ENCODE measurements around the gene CD81.

CD81 gene

DNA sequence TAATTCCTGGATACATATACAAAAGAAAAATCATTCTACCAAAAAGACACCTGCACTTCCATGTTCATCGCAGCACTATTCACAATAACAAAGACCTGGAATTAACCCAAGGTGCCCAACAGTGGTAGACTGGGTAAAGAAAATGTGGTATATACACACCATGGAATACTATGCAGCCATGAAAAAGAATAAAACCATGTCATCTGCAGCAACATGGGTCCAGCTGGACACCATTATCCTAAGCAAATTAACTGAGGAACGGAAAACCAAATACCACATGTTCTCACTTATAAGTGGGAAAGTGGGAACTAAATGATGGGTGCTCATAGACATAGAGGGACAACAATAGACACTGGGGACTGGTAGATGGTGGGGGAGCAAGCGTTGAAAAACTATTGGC lies 62.7 kb downstream of the CD81 start:
- DNase-seq (ENCODE audit: low read depth): no peak

DNA sequence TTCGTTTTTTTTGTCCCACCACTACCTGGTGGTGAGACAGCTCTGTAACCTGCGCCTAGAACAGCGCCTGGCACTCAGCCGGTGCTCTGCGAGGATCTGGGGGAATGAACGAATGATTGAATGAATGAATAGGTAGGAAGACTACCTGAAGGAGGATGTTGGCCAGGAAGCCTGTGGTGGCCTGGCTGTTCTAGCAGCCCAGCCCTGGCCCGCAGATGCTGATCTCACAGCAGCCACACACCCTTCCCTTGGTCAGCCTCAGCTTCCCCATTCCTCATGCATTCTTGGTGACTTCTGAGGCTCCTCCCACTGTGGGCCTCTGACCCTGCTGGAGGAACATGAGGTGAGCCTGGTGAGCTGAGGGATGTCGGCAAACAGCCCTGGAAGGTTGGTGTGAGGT lies 63.5 kb downstream of the CD81 start:
- no peak for DNase-seq (ENCODE audit: low read depth)

DNA sequence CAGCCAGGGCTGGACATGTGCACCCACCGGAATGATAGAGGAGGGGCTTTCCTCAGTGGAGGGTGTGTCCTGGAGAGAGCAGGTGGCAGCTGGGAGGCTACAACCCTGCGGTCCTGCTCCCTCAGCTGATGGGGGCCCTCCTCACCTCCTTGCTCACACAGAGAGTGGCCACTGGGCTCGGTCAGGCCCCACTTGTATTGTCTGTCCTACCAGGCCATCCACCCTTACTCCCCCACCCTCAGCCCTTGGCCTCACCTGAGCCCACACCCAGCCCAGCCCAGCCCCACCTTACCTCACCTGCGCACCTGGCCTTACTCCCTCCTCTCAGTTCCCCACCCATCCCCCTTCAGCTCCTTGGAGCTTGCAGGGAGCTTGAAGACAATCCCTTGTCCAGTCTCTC lies 64.1 kb downstream of the CD81 start:
- no peak for DNase-seq (ENCODE audit: low read depth)

DNA sequence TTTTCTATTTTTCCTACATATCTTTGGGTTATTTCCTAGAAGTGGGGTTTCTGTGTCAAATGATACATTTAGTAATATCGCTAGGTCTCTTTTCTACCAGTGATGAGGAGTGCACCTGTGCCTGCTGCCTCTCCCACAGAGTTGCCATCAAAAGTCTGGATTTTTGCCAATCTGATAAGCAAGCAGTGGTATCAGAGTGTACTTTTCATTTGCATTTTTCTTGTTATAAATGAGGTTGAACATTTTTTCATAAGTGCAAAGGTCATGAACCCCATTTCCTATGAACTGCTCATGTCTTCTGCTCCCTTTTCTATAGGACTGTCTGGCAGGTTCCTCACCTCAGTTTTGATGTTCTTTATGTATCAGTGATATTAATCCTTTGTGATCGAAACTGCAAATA lies 65.5 kb downstream of the CD81 start:
- no peak for DNase-seq (ENCODE audit: low read depth)

DNA sequence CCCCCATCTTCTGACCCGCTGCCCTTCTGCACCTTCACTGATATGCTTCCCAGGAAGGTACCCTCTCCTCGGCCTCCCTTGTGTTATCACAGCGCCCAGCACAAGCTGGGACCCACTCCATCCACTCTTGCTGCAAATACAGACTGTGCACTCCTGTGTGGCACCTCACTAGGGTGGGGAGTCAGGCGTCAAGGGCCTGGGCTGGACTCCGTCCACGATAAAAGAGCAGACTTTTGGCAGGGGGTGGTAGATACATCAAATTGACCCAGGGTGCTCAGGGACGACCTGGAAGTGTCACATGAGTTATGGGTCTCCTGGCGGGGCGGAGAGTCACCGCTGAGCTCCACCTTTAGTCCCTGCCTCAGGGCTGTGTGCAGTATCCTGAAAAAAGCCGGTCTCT lies 66.3 kb downstream of the CD81 start:
- no peak for DNase-seq (ENCODE audit: low read depth)

DNA sequence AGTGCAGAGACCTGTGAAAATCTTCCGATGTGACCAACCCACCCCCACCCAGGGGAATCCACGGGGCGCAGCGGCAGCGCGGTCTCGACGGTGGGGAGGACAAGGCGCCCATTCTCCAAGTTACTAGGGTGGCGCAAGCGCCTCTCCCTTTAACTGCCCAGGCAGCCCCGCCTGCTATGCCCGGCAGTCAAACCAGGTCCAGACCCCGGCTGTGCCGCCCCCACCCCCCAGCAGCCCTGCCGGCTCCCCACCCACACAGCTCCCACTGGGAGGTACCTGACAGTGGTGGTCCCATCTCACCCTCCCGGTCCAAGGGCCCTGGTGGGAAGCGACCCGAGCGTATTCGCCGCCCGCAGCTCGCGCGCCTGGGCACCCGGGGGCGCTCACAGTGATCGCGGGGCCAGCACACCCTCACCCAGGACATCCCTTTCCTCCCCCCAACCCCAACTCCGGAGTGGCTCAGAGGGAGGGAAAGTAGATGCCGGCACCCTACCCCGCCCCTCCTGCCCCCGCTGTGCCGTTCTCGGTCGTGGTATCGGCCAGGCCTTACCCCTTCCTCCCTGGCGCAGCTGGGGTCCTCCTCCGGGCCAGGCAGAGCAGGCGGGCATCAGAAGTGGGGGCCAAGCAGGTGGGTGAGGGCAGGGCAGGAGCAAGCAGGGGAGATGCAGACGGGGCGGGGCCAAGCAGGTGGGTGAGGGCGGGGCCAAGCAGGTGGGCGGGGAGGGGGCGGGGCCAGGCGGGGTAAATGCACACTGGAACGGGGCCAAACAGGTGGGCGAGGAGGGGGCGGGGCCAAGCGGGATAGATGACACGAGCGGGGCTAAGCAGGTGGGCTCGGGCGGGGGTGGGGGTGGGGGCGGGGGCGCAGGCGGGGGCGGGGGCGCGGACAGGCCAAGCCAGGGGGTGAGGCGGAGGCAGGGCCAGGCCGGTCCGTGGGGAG lies 67.0 kb downstream of the CD81 start, which contains the start of gene TRPM5:
TSS of gene TRPM5 (minus strand) at position 634 of the 940 bp plus-strand sequence. CDS start 21,478 bp downstream, outside the sequence.
- no peak for DNase-seq (ENCODE audit: low read depth)

DNA sequence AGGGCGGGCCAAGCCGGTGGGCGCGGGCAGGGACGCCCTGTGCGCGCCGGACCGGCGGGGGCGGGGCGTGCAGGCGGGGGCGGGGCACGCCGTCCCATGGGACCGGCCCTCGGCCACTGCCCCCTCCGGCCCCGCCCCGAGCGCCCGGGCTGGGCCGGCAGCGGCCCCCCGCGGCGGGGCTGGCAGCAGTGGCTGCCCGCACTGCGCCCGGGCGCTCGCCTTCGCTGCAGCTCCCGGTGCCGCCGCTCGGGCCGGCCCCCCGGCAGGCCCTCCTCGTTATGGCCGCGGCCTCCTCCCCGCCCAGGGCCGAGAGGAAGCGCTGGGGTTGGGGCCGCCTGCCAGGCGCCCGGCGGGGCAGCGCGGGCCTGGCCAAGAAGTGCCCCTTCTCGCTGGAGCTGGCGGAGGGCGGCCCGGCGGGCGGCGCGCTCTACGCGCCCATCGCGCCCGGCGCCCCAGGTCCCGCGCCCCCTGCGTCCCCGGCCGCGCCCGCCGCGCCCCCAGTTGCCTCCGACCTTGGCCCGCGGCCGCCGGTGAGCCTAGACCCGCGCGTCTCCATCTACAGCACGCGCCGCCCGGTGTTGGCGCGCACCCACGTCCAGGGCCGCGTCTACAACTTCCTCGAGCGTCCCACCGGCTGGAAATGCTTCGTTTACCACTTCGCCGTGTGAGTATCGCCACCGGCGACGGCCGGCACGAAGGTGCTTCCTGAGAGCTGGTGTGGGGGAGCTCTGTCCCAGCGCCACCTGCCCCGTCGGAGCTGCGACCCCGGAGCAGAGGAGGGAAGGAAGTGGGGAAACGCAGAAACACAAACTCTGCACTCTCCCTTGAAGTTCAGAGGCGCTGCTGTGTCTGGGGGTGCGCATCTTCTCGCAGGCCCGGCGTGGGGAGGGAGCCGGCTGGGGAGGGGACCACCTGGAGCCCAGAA lies 68.0 kb downstream of the CD81 start, which contains the start of gene KCNQ1:
TSS of gene KCNQ1 (plus strand) at position 188 of the 925 bp plus-strand sequence. CDS start at position 279, 91 bp downstream.
- DNase-seq (ENCODE audit: low read depth): no peak

DNA sequence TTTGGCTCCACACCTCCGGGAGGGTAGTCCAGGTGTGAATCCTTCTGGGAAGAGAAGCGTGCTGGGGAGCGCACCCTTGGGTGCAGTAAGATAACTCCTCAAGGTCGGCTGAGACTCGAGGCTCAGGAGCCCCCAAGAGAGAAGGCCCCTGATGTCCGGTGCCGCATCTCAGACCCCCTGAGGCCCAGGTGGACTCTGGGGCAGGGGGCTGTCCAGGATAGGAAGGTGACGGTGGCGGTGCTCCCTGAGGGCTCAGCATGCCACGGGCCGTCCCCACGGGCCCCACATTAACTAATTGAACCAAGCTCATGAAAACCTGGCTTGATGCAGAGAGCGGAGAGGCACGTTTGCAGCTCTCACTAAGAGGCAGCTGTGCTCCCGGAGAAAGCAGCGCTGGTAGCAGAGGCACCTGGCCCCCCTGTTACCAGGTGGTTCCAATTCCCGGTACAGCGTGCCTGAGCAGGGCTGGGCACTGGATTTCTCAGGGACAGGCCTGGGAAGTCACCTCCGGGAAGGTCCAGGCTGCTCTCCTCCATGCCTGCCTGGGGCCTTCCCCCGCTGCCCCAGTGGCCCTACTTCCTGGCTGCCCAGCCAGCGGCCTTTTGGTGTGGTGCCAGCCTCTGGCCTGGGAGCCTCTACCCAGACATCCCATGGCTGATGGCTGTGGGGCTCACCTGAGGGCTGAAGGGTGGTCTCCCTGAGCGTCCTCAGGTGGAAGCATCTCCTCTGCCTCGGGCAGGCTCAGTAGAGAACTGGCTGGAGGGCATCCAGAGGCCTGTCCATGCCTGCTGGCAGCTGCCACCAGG lies 68.8 kb downstream of the CD81 start:
- DNase-seq (ENCODE audit: low read depth): no peak

DNA sequence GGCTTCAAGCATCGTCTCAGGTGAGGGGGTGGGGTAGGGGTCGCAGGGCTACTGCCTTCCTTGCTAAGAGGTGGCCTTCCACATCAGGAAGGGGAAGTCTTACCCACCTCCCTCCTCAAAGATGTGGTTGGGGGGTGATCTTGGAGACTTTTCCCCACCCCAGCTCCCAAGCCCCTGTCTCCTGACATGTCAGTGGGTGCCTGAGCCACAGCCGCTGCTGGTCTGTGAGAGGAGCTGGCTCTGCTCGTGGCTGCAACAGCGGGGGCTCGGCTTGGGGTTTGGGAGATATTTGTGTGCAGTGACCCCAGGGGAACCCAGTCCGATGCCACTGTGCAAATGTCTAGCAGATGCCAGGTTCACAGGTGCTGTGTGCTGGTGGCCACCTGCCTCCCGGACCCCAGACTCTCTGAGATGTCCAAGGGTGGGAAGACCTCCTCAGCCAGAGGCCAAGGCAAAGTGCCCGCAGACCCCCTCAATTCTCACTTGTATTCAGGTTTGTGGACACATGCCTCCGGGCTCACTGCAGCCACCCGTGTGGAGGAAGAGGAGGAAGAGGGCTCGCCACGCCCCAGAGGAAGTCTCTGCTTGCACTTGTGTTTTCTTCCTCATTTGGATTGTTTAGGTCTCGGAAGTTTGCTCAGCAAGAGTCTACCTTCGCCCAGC lies 69.6 kb downstream of the CD81 start:
- DNase-seq (ENCODE audit: low read depth): no peak

Data from stromal cell of bone marrow (primary cell).